ENCODE results near the gene SLC27A4.

DNA sequence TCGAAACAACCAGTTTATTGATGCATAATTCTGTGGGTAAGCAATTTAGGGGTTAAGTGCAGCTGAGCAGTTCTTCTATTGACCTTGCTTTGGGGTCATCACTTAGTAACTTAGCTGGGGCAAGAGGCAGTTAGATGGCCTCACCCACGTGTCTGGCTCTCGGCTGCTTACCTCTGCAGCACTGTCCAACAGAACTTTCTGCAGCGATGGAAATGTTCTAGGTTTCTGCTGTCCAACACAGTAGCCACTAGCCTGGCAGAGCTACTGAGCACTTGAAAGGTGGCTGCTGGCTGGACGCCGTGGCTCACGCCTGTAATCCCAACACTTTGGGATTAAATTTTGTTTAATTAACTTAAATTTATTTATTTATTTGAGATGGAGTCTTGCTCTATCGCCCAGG is 17.8 kb downstream of the SLC27A4 start:
- TF ChIP-seq, protein P1, sequence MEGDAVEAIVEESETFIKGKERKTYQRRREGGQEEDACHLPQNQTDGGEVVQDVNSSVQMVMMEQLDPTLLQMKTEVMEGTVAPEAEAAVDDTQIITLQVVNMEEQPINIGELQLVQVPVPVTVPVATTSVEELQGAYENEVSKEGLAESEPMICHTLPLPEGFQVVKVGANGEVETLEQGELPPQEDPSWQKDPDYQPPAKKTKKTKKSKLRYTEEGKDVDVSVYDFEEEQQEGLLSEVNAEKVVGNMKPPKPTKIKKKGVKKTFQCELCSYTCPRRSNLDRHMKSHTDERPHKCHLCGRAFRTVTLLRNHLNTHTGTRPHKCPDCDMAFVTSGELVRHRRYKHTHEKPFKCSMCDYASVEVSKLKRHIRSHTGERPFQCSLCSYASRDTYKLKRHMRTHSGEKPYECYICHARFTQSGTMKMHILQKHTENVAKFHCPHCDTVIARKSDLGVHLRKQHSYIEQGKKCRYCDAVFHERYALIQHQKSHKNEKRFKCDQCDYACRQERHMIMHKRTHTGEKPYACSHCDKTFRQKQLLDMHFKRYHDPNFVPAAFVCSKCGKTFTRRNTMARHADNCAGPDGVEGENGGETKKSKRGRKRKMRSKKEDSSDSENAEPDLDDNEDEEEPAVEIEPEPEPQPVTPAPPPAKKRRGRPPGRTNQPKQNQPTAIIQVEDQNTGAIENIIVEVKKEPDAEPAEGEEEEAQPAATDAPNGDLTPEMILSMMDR (IDR thresholded peaks at IDR 0.05) = no peak
- no peak for TF ChIP-seq EP300 (IDR thresholded peaks at IDR 0.05)

All from ovary (tissue), 3 donors.